Gastroesophageal sphincter (tissue), 4 donors: ENCODE measurements around the gene GPR156. TPM values are rescaled to one million over a fixed set of nuclear protein-coding genes. Genes with fewer than 3 reads are reported as not detected.

Experiments
- ATAC-seq: fragments of 150-250 bp; one replicate; pipeline ENCODE4 v1.9.1; 2016; ENCODE audit warnings: mild to moderate bottlenecking, moderate library complexity
- H3K27ac ChIP-seq, 4 donors: fragments of 200-600 bp; sonication (generic) in 3 of 4; 1 replicate in 3 of 4; 2 replicates in 1 of 4; pipeline ENCODE4 v1.5.1; 2016 to 2019
- H3K27me3 ChIP-seq: fragments of 200-600 bp; sonication (generic); one replicate; pipeline ENCODE4 v1.5.1; 2019
- H3K36me3 ChIP-seq, 2 donors: fragments of 200-600 bp; sonication (generic); one replicate each; pipeline ENCODE4 v1.5.1; 2019; ENCODE audit warnings: control low read depth in 1 of 2
- H3K4me1 ChIP-seq, 3 donors: fragments of 200-600 bp; sonication (generic); 1 replicate in 2 of 3; 2 replicates in 1 of 3; pipeline ENCODE4 v1.5.1; 2016 to 2019; ENCODE audit warnings: control low read depth in 2 of 3
- H3K4me3 ChIP-seq, 2 donors: fragments of 200-600 bp; sonication (generic); one replicate each; pipeline ENCODE4 v1.5.1; 2019; ENCODE audit warnings: mild to moderate bottlenecking in 1 of 2, moderate library complexity in 1 of 2
- H3K9me3 ChIP-seq, 3 donors: fragments of 200-600 bp; sonication (generic); one replicate each; pipeline ENCODE4 v1.5.1; 2017 to 2019; ENCODE audit warnings: control low read depth in 2 of 3
- CTCF ChIP-seq, 4 experiments: fragments of 200-600 bp in 2 of 4; fragments of 450-650 bp in 2 of 4; sonication (generic) in 1 of 4; IDR thresholded peaks; one replicate each; pipeline ENCODE4 v1.5.1; 2017 to 2019; ENCODE audit warnings: antibody characterized with exemption in 4 of 4, mild to moderate bottlenecking in 2 of 4, moderate library complexity in 2 of 4
- EP300 ChIP-seq: sonication (generic); formaldehyde crosslinking; IDR thresholded peaks from one replicate; pipeline ENCODE4 v1.6.1; 2017; ENCODE audit warnings: antibody characterized with exemption, mild to moderate bottlenecking
- POLR2A ChIP-seq, 2 donors: fragments of 450-650 bp; IDR thresholded peaks; one replicate each; pipeline ENCODE4 v1.6.1; 2017; ENCODE audit warnings: antibody characterized with exemption in 2 of 2, mild to moderate bottlenecking in 2 of 2, moderate library complexity in 1 of 2
- POLR2AphosphoS5 ChIP-seq: sonication (generic); formaldehyde crosslinking; IDR thresholded peaks from one replicate; pipeline ENCODE4 v1.6.1; 2017; ENCODE audit warnings: antibody characterized with exemption
- WGBS, 2 donors: methylation state at CpG; one replicate each; pipeline ENCODE4 v1.1.5; 2018; ENCODE audit warnings: low coverage in 1 of 2; 5-methylcytosine and 5-hydroxymethylcytosine counted together
- total RNA-seq, 4 donors: library from RNA; depleted of rRNA; stranded (reverse); fragments of >200 nt; gene quantifications; one replicate each; pipeline ENCODE4 v1.1.0, GENCODE V29; 2016

GPR156 gene
- total RNA-seq, 4 donors from 2014 or later: 0.16 to 0.73 (median 0.29) TPM

DNA sequence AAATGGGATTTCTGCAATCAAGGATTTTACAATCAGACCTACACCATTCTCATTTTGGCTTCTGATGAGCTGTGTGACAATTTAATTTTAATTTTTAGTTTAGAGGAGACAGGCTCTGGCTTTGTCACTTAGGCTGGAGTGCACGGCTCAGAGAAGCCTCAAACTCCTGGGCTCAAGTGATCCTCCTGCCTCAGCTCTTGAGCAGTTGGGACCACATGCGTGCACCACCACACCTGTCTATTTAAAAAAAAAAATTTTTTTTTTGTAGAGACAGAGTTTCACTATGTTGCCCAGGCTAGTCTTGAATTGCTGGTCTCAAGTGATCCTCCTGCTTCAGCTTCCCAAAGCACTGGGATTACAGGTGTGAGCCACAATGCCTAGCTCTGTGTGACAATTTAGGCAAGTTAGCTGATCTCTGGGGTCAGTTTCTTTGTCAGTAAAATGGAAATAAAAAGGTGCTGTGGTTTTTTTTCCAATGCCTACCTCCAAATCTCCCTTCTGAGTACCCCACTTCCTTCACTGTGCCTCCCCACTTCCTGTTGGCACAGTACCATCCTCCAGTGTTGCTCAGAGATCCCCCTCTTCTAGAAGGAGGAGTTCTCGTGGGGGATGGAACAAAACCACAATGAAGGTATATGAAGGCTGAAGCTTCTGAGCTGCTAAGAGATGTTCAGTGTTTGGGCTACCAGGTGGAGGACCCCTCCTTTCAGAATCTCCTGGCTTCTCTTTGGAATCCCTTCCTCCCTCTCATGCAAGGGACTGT is 136.7 kb downstream of the GPR156 start:
- ATAC-seq: no peak
- WGBS, 2 donors: 91 to 100% methylated on average over 1 to 3 of the region's 3 CpGs
- no peaks in the 10 kb centered on the region for H3K36me3 ChIP-seq
- no peaks in the 10 kb centered on the region for H3K4me1 ChIP-seq
- no peak overlapping the region for H3K4me3 ChIP-seq
- no peaks in the 10 kb centered on the region for H3K27me3 ChIP-seq
- TF ChIP-seq POLR2AphosphoS5 (no peak), CTCF (IDR thresholded peaks at IDR 0.05) (no peak), EP300 (no peak), POLR2A (IDR thresholded peaks at IDR 0.05) (no peak)
- no peaks in the 10 kb centered on the region for H3K9me3 ChIP-seq
- H3K27ac ChIP-seq: no peak overlapping the region

DNA sequence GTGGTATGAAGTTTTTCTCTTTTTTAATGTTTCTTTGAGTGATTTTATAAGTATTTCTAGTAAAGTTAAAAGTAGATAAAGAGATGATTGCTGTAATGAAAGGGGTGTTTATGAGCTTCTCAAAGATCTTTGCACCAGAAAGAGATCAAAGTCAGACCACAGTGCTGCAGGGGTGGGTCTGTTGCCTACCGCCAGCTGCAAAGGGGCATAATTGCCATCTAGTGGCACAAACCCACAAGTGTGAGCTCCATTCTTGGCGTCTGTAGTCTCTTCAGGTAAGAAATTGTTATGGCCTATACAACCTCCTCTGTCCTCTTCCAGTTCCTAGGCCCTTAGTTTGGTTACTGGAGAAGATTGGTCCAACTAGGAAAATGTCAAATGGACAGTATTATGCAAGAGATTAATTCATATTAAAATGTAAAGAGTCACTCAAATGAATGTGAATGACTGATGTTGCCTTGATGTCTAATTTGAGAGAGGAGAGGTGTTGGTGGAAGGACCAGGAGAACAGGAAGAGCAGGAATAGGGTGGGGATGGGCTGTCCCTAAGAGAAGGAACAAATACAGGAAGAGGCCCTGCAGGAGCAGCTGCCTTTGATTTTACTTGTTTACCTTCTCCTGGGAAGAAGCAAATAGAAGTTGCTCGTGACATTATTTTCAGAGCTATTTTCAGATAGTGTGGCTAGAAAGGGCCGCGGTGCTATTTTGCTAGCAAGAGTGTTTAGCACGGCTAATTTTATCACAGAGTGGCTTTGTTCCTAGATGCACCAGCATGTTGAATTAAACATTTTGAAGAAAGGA is 137.8 kb downstream of the GPR156 start:
- no peak for ATAC-seq

DNA sequence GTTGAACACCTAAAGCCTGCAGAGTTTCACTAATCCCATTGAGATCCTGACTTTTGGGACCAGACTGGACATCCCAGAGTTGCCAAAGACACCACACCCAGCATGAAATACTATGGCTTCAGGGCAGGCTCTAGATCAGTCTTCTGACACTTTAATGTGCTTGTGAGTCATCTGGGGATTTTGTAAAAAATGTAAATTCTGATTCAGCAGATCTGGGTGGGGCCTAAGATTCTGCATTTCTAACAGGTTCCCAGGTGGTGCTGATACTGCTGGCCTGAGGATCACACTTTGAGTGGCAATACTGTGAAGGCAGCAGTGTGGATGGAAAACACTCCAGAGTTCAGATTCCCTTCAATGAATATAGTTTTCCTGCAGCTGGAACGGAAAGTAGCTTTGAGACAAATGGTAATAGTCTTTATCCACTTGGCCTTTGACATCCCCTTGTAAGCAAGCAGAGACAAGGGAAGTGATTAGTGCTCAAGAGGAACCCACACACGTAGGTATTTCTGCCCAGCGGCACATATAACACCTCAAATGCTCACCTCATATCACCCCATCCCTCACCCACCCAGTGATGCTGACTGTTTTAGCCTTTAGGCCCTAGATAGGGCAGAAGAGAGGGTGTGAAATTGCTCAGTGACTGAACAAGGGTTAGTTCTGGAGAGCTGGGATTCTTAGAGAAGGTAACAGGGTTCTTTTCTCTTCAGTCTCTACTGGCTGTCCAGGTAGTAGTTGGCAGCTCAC is 139.3 kb downstream of the GPR156 start:
- H3K27me3 ChIP-seq: no peaks in the 10 kb centered on the region
- no peaks in the 10 kb centered on the region for H3K36me3 ChIP-seq
- WGBS, 2 donors: 70 to 100% methylated on average over 1 to 3 of the region's 3 CpGs
- H3K27ac ChIP-seq: no peak overlapping the region
- TF ChIP-seq EP300: no peak
- TF ChIP-seq POLR2AphosphoS5: no peak
- no peak for TF ChIP-seq POLR2A (IDR thresholded peaks at IDR 0.05)
- no peak for TF ChIP-seq CTCF (IDR thresholded peaks at IDR 0.05)
- no peak for ATAC-seq
- no peak overlapping the region for H3K4me3 ChIP-seq
- no peaks in the 10 kb centered on the region for H3K4me1 ChIP-seq
- H3K9me3 ChIP-seq: no peaks in the 10 kb centered on the region

More for the DNA sequence above, 137.8 kb downstream of the GPR156 start:
- WGBS, 2 donors: 59 to 65% methylated on average over 5 to 6 of the region's 6 CpGs
- Histone ChIP-seq H3K4me1 (no peaks in the 10 kb centered on the region), H3K27ac (no peak overlapping the region), H3K9me3 (no peaks in the 10 kb centered on the region), H3K36me3 (no peaks in the 10 kb centered on the region), H3K27me3 (no peaks in the 10 kb centered on the region), H3K4me3 (no peak overlapping the region)
- TF ChIP-seq POLR2AphosphoS5: no peak
- TF ChIP-seq EP300: no peak
- no peak for TF ChIP-seq POLR2A (IDR thresholded peaks at IDR 0.05)
- TF ChIP-seq CTCF (IDR thresholded peaks at IDR 0.05): no peak

DNA sequence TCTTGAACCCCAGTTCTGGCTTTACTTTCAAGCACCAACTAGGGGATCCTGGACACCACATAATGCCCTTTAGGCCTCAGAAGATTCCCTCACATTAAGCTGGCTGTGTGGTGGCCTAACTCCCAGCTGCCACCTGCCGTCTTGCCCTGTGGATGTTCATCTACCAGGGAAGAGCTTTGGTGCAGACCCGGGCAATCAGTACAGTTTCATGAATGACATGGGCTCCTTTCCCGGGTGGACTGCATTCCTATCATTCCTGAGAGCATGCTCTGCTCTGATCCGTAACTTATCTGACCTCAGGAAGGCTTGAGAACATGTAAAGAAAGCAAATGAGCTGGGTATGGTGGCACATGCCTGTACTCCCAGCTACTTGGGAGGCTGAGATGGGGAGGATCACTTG is 140.8 kb downstream of the GPR156 start:
- 48% methylated on average over 2 of the region's 4 CpGs; no CpG with 5 or more reads in 1 of the 2 donors for WGBS, 2 donors
- no peak for ATAC-seq
- H3K36me3 ChIP-seq: no peaks in the 10 kb centered on the region
- H3K4me3 ChIP-seq: no peak overlapping the region
- no peak overlapping the region for H3K27ac ChIP-seq
- no peaks in the 10 kb centered on the region for H3K27me3 ChIP-seq
- H3K9me3 ChIP-seq: no peaks in the 10 kb centered on the region
- TF ChIP-seq POLR2AphosphoS5: no peak
- no peak for TF ChIP-seq POLR2A (IDR thresholded peaks at IDR 0.05)
- no peak for TF ChIP-seq CTCF (IDR thresholded peaks at IDR 0.05)
- TF ChIP-seq EP300: no peak
- H3K4me1 ChIP-seq: no peaks in the 10 kb centered on the region
